HUES6 (cell line): Measurements from ENCODE around the gene ABHD8.

Experiments used
- H3K27ac ChIP-seq: 2 replicates; pipeline ENCODE4 v1.7.0; 2013; ENCODE audit warnings: low read depth, mild to moderate bottlenecking, low read length, inconsistent platforms
- H3K27me3 ChIP-seq: 2 replicates; pipeline ENCODE4 v1.6.1; 2013; ENCODE audit warnings: low read length; ENCODE audit not compliant: control insufficient read depth, insufficient read depth
- H3K36me3 ChIP-seq: 2 replicates; pipeline ENCODE4 v1.6.1; 2013; ENCODE audit warnings: low read length; ENCODE audit not compliant: control insufficient read depth, insufficient read depth
- H3K4me1 ChIP-seq: 2 replicates; pipeline ENCODE4 v1.6.1; 2013; ENCODE audit warnings: low read length; ENCODE audit not compliant: control insufficient read depth, insufficient read depth
- H3K4me3 ChIP-seq: 2 replicates; pipeline ENCODE4 v1.5.1; 2013; ENCODE audit warnings: low read depth, low read length
- H3K9ac ChIP-seq: one replicate; pipeline ENCODE4 v1.6.1; 2013; ENCODE audit warnings: mild to moderate bottlenecking, low read length
- H3K9me3 ChIP-seq: 2 replicates; pipeline ENCODE4 v1.6.1; 2013; ENCODE audit warnings: low read depth, low read length; ENCODE audit not compliant: control insufficient read depth, insufficient read depth

ABHD8 gene

GRCh38 chr19:17256130-17256529 lies 47.1 kb downstream of the ABHD8 start:
- H3K4me3 ChIP-seq: no peak overlapping the region
- peaks cover 17% of the 10 kb centered on the region for H3K36me3 ChIP-seq
- H3K27ac ChIP-seq: no peak overlapping the region
- no peaks in the 10 kb centered on the region for H3K4me1 ChIP-seq
- H3K9ac ChIP-seq: no peak overlapping the region
- H3K9me3 ChIP-seq: peaks cover 11% of the 10 kb centered on the region; the same call in 1 of the 2 replicates
- no peaks in the 10 kb centered on the region for H3K27me3 ChIP-seq

DNA sequence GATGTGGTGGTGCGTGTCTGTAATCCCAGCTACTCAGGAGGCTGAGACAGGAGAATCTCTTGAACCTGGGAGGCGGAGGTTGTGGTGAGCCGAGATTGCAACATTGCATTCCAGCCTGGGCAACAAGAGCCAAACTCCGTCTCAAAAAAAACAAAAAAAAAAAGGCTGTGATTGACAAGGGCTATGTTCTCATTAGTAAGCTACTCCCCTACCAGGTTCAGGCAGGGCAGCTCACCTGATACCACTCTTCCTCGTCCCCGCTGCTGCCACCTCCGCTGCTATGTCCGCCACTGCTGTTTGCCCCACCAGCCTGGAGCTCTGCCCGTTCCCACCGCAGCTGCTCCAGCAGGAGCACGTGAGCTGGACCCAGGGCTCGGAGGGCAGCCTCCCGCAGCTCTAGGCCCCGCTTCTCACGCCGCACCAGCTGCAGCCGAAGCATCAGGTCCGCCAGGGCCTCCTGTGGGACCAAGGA lies 48.0 kb downstream of the ABHD8 start:
- Histone ChIP-seq H3K9me3 (peaks cover 11% of the 10 kb centered on the region; the same call in 1 of the 2 replicates), H3K4me3 (no peak overlapping the region), H3K4me1 (no peaks in the 10 kb centered on the region), H3K27me3 (no peaks in the 10 kb centered on the region), H3K36me3 (peaks cover 17% of the 10 kb centered on the region), H3K9ac (no peak overlapping the region), H3K27ac (no peak overlapping the region)

DNA sequence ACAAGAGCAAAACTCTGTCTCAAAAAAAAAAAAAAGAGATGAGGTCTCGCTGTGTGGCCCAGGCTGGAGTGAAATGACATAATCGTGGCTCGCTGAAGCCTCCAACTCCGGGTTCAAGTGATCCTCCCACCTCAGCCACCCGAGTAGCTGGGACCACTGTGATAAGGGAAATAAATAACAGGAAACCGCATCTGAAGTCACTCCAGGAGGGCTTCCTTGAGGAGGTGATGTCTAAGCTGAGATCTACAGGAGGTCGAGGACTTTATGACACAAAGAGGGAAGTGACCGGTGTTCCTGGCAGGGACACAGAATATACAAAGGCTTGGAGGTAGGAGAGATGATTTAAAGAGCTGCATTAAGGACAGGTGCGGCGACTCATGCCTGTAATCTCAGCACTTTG lies 48.6 kb downstream of the ABHD8 start:
- H3K27ac ChIP-seq: no peak overlapping the region
- H3K27me3 ChIP-seq: no peaks in the 10 kb centered on the region
- H3K9ac ChIP-seq: no peak overlapping the region
- peaks cover 20% of the 10 kb centered on the region for H3K36me3 ChIP-seq
- H3K4me1 ChIP-seq: no peaks in the 10 kb centered on the region
- peaks cover 8% of the 10 kb centered on the region; the same call in 1 of the 2 replicates for H3K9me3 ChIP-seq
- H3K4me3 ChIP-seq: no peak overlapping the region

- Histone ChIP-seq H3K27ac (peak overlapping the region; percentile 52; the same call in 1 of the 2 replicates), H3K4me1 (peaks cover 26% of the 10 kb centered on the region), H3K27me3 (no peaks in the 10 kb centered on the region), H3K36me3 (peaks cover 11% of the 10 kb centered on the region), H3K9me3 (no peaks in the 10 kb centered on the region), H3K9ac (no peak overlapping the region), H3K4me3 (no peak overlapping the region)
Measured at GRCh38 chr19:17249887-17250548, 53.2 kb downstream of the ABHD8 start.

DNA sequence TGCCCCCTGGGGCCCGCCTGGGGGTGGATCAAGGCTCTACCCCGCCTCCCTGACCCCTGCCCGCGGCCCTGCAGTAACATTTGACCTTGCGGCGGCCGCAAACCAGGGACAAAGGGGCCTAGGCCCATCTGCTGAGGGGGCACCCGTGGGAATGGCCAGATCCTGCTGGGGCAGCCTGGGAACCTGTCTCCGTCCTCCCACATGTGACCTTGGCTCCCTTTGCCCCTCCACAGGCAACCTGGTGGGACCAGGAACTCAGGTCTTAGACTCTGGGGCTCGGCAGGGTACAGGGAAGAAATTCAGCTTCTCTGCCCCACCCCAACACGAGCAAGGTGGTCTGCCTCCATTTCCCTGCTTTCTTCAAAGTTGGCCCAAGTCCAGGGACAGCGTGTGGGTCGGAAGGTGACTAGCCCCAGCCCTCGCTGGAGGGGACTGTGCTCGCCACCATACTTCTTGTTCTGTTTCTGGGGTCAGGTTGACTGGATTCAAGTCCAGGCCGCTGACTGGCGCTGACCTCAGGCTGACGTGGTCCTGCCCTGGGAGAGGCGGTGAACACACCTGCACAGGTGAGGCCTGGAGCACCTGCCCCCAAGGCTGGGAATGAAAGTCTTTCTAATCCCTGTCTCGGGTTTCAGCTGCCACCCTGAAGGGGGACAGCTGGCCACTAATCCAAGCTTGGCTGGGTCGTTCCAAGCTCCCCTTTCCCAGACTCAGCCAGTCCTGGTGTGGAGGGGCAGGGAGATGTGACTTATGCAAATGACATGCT lies 55.0 kb downstream of the ABHD8 start:
- peak overlapping the region; percentile 78 for H3K9ac ChIP-seq
- peak overlapping the region; percentile 79 for H3K27ac ChIP-seq
- peak overlapping the region; percentile 35; the same call in 1 of the 2 replicates for H3K4me3 ChIP-seq
- 0 out of 2 replicates have a peak, but pooled peaks cover 6% of the 10 kb centered on the region for H3K36me3 ChIP-seq
- H3K27me3 ChIP-seq: no peaks in the 10 kb centered on the region
- peaks cover 32% of the 10 kb centered on the region for H3K4me1 ChIP-seq
- H3K9me3 ChIP-seq: no peaks in the 10 kb centered on the region

GRCh38 chr19:17246681-17247425 lies 56.4 kb downstream of the ABHD8 start:
- H3K4me3 ChIP-seq: peak overlapping the region; percentile 80
- peak overlapping the region; percentile 94 for H3K9ac ChIP-seq
- peaks cover 42% of the 10 kb centered on the region for H3K4me1 ChIP-seq
- H3K36me3 ChIP-seq: 0 out of 2 replicates have a peak, but pooled peaks cover 6% of the 10 kb centered on the region
- peak overlapping the region; percentile 99 for H3K27ac ChIP-seq
- H3K27me3 ChIP-seq: no peaks in the 10 kb centered on the region
- no peaks in the 10 kb centered on the region for H3K9me3 ChIP-seq

GRCh38 chr19:17245535-17245984 lies 57.7 kb downstream of the ABHD8 start, which contains the start of gene NR2F6:
Gene NR2F6 (minus strand): TSS chr19:17245919. CDS start chr19:17245220, 699 bp downstream.
- peaks cover 47% of the 10 kb centered on the region for H3K4me1 ChIP-seq

DNA sequence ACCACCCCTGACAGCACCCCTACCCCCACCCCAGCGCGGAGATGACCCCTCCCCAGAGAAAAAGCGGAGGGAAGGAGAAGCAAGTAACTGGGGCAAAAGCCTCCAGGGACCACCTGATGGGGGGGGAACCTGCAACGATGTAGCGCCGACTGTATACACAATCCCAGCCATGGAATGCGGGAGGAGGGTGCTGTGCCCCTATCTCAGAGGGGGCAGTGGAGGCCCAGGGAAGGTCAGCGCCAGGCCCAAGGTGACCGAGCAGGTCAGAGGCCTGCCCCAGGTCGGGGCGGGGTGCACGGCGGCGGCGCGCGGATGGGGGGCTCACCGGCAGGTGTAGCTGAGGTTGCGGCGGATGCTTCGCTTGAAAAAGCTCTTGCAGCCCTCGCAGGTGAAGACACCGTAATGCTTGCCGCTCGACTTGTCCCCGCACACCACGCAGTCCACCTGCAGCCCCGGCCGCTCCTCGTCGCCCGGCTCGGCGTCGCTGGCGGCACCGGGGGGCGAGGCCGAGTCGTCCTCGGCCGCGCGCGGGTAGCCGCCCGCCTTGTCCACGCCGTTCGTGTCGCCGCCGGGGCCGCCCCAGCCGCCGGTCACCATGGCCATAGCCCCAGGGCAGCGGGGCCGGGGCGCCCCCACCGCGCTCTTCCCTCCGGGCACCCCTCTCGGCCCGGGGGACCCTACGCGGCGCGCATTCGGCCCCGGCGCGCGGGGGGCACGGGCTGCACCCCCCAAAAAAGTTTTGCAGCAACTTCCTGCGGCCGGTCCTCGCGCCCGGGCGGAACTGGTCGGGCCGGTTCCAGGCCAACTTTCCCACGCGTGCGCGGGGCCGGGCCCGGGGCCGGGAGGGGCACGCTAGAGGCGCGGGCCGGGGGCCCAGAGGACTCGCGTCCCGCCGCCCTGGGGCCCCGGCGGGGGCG lies 58.3 kb downstream of the ABHD8 start:
- H3K27ac ChIP-seq: peak overlapping the region; percentile 85
- peaks cover 47% of the 10 kb centered on the region for H3K4me1 ChIP-seq
- no peaks in the 10 kb centered on the region for H3K9me3 ChIP-seq

More at GRCh38 chr19:17245535-17245984, 57.7 kb downstream of the ABHD8 start, which contains the start of gene NR2F6:
- Histone ChIP-seq H3K27ac (peak within 1 kb of the TSS; percentile 99), H3K27me3 (no peaks in the 10 kb centered on the region), H3K4me3 (peak within 1 kb of the TSS; percentile 99), H3K9ac (peak within 1 kb of the TSS; percentile 94), H3K9me3 (no peaks in the 10 kb centered on the region), H3K36me3 (peaks cover 7% of the 10 kb centered on the region; the same call in 1 of the 2 replicates)

DNA sequence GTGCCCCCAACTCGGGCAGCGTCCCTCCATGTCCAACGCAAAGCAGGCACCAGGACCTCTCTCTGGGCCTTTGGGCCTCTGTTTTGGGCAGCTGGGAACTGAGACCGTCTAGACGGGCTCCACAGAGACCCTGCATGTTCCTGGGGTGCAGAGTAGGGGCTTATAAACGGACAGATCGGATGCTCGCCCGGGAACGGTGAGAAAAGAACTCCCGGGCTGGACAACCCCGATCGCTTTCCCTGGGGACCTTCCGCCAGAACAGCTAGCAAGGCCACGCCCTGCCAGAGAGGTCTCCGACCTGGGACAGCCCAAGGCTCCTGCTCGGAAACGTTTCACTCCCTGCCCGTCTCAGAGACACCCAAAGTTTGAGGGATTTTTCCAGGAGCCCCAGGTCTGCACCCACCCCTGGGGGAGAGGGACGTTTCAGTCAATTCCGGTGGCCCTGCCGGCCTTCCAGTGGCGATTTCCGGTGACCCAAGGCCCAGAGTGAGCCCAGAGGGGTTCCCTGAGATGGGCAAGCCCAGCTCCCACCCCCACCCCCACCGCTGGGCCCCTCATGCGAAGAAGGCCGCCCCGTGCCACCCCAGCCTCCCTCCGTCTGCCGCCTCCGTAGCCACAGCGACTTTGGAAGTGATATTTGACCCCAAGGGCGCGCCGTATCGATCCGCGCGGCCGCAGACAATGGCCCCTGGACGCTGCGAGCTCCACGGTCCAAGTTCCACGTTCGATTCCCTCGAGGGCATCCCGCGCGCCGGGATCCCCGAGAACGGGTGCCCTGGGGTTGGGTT lies 59.2 kb downstream of the ABHD8 start:
- Histone ChIP-seq H3K4me3 (peak overlapping the region; percentile 99), H3K9me3 (no peaks in the 10 kb centered on the region), H3K9ac (peak overlapping the region; percentile 86), H3K27ac (peak overlapping the region; percentile 85), H3K4me1 (peaks cover 45% of the 10 kb centered on the region), H3K36me3 (peaks cover 12% of the 10 kb centered on the region), H3K27me3 (no peaks in the 10 kb centered on the region)

More for the DNA sequence above, 58.3 kb downstream of the ABHD8 start:
- Histone ChIP-seq H3K36me3 (peaks cover 12% of the 10 kb centered on the region), H3K4me3 (peak overlapping the region; percentile 99), H3K27me3 (no peaks in the 10 kb centered on the region), H3K9ac (peak overlapping the region; percentile 86)
